Hepatic stellate cell (primary cell): Measurements from ENCODE around the gene MYOM3.
"Not testable (repeated sequence)": the region's sequence is repeated elsewhere in the genome, so short reads cannot be mapped to it uniquely, and the experiment has no call there.

Experiments
- DNase-seq: peaks from one replicate; pipeline ENCODE4 v3.0.0; 2011; ENCODE audit warnings: low spot score

Gene MYOM3

DNA sequence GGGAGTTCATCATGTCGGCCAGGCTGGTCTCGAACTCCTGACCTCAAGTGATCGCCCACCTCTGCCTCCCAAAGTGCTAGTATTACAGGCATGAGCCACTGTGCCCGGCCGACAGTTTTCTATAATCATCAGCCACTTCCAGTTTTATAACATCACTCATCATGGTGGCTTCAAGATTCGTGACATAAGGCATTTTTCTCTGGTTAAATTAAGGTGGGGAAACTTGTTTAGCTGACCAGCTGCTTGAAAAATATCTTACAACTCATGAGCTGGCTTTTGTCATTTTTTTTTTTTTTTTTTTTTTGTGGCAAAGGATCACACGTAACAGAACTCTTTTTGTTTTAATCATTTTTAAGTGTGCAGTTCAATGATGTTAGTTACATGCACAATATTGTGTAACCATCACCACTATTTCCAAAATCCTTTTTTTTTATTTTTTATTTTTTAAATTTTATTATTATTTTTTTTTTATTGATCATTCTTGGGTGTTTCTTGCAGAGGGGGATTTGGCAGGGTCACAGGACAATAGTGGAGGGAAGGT lies 80.9 kb downstream of the MYOM3 start:
- DNase-seq = not testable (repeated sequence)

DNA sequence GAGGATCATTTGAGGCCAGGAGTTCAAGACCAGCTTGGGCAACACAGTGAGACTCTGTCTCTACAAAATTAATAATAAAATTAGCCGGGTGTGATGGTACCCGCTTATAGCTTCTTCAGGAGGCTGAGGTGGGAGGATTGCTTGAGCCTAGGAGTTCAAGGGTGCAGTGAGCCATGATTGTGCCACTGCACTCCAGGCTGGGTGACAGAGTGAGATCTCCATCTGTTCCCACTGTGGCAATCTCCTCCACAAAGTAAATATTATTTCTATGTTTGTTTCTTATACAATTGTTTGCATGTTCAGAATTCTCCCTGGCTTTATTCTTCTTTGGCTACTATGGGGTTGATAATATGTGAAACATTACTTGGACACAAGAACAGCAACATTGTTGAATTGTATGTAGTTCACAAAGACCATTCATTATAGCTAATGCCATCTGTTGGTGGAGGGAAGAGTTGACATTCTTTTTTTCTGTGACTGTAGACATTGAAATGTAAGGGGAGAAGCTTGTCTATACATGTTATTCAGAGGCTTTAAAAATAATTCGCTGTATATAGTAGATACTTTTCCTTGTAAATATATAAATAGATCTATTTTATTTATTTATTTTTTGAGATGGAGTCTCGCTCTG lies 84.0 kb downstream of the MYOM3 start:
- no peak for DNase-seq

DNA sequence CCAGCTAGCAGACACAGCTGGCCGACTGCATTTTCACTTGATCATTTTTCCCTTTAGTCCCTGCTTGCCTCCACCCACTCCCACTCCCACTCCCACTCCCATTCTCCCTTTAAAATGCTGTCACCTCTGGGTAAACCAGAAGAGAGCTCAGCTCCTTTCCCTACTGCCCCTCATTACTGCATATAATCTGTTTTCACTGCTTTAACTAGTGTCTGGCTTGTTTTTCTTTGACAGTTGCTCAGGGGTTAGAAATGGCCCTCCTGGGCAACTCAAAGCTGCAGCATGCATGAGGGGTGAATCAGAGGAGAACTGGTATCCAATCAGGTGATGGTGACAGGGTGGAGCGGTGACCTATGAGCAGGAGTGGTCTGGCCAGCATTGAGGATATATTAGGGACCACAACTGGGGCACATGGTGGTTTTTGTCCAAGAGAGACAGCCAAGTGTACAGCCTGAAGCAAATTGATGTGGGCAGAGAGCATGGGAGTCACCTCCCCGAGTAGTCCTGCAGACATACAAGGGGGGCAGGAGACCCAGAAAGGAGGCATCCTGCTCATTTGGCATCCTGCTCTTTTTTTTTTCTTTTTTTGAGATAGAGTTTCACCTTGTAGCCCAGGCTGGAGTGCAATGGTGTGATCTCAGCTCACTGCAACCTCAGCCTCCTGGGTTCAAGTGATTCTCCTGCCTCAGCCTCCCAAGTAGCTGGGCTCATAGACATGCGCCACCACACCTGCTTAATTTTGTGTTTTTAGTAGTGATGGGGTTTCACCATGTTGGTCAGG lies 89.2 kb downstream of the MYOM3 start:
- peak; percentile 93 for DNase-seq

DNA sequence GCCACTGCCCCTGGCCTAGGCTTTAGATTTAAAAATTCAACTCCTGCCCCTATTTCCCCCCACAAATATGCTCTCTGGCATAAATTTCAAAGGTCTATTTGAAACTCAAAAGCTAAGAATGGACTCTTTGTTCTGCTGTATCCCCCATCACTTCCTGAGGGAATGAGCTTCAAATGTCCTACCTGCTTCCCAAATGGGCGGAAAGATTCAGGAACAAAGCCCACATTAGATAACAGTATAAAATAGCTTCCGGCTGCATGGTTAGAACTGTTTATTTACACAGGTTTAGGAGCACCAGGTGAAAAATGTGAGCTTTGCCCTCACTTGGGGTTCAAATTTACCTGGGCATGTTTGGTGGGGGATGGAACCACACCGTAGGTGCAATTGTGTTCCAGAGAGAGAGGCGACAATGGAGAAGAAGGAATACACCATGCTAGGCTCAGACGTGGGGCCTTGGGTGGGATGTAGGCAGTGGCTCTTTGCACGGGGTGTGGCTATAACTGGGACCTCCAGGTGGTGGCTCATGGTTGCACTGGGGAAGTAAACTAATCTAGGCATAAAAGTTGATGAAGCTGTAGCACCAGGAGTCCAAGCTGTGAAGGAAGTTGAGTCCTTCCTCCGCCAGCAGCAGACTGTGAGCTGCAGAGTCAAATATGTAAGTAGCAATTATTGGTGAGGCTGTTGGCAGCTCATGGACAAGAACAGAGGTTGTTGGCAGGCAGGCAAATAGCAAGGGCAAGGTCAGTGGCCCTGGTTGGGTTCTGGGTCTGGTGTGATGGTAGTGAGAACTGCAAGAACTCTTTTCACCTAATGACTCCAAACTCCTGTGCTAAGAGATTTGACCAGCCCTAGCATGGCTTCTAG lies 90.3 kb downstream of the MYOM3 start:
- DNase-seq = no peak

GRCh38 chr1:24020470-24020869 lies 91.5 kb downstream of the MYOM3 start:
- no peak for DNase-seq

- DNase-seq = peak; percentile 56
Observed at GRCh38 chr1:24020025-24020424, 91.9 kb downstream of the MYOM3 start.

- DNase-seq = peak; percentile 82
Observed at GRCh38 chr1:24018611-24019580, 93.0 kb downstream of the MYOM3 start.

- DNase-seq = peak; percentile 48
Observed at GRCh38 chr1:24015221-24016210, 96.4 kb downstream of the MYOM3 start.

DNA sequence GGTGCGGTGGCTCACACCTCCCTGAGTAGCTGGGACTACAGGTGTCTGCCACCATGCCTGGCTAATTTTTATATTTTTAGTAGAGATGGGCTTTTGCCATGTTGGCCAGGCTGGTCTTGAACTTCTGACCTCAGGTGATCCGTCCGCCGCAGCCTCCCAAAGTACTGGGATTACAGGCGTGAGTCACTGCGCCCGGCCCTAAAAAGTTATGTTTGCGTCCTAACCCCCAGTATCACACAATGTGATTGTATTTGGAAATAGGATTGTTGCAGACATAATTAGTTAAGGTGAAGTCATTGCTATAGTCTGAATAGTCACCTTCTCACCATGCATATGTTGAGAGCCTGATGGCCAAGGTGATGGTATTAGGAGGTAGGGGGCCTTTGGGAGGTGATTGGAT lies 99.1 kb downstream of the MYOM3 start:
- not testable (repeated sequence) for DNase-seq

DNA sequence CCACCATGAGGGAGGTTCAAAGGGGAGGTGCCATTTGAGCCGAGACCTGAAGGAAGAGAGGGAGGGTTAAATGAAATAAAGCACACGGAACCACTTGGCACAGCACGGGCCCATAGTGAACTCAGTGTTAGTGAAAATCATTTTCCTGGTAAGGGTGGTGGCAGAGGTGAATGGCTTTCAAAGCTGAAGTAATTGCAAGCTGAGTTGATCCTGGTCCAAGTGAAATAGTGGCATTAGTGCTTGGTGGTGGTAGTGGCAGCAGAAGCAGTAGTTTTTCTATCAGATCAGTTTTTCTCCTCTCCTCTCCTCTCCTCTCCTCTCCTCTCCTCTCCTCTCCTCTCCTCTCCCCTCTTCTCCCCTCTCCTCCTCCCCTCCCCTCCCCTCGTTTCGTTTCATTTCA lies 101.3 kb downstream of the MYOM3 start:
- no peak for DNase-seq

- DNase-seq = peak; percentile 47
Observed at GRCh38 chr1:24009406-24009805, 102.5 kb downstream of the MYOM3 start.

DNA sequence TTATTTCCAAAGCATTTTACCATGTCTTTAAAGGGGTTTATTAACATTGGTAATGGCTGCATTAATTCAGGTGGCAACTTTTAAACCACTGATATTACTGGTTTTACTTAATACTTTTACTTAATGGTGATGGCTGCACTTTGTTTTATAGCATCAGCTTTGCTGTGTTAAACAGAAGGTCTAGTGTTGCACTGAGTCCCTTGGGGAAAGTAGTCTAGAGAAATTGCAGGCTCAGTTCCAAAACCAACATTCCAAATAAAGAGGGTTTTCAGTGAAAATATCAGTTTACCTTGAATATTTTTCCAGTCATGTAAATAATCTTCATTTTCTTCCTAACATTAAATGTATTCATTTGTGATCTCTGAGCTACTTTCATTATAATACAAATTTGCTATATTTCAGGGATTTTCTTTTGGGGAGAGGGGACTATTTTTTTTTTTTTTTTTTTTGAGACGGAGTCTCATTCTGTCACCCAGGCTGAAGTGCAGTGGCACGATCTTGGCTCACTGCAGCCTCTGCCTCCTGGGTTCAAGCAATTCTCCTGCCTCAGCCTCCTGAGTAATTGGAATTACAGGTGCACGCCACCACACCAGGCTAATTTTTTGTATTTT lies 103.3 kb downstream of the MYOM3 start:
- DNase-seq = peak; percentile 35

DNA sequence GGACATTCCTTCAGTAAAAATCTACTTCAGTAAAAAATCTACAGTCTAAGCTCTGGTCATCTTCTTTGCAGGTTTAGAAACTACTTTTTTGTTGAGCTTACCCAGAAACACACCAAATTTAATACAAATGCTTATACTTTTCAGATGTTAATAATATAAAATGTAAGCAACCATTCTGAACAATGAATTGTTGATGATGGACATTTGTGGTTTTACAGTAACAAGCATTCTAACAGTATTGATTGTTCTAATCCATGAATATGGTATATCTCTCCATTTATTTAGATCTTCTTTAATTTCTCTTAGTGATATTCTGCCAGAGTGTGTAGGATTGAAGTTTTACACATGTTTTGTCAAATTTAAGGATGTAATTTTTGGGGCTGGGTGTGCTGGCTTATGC lies 104.9 kb downstream of the MYOM3 start:
- DNase-seq = no peak
